GM21529 (cell line): ENCODE results near the gene STRN4.
"Not testable (repeated sequence)": the region's sequence is repeated elsewhere in the genome, so short reads cannot be mapped to it uniquely, and the experiment has no call there.

ENCODE experiments used
- ATAC-seq: cut with Tn5 transposase; IDR thresholded peaks from one replicate; pipeline ENCODE4 v1.9.1; 2021; ENCODE audit not compliant: unreplicated experiment

Gene STRN4

GRCh38 chr19:46715975-46716671, 30.1 kb downstream of the STRN4 start:
- ATAC-seq = no peak

- no peak for ATAC-seq
Observed at GRCh38 chr19:46715620-46715974, 30.7 kb downstream of the STRN4 start.

GRCh38 chr19:46714444-46715106, 31.7 kb downstream of the STRN4 start:
- no peak for ATAC-seq

- ATAC-seq = no peak
Observed at GRCh38 chr19:46713781-46714443, 32.3 kb downstream of the STRN4 start.

- ATAC-seq = not testable (repeated sequence)
Observed at GRCh38 chr19:46712768-46713338, 33.4 kb downstream of the STRN4 start.

- no peak for ATAC-seq
Observed at GRCh38 chr19:46710687-46711086, 35.6 kb downstream of the STRN4 start.

GRCh38 chr19:46704379-46705076, 41.7 kb downstream of the STRN4 start:
- ATAC-seq = no peak

GRCh38 chr19:46700704-46701103, 45.5 kb downstream of the STRN4 start:
- ATAC-seq = no peak

GRCh38 chr19:46698395-46699321, 47.6 kb downstream of the STRN4 start:
- ATAC-seq = no peak

GRCh38 chr19:46697204-46697960, 48.9 kb downstream of the STRN4 start:
- ATAC-seq = no peak

GRCh38 chr19:46696866-46697203, 49.4 kb downstream of the STRN4 start:
- ATAC-seq = no peak

GRCh38 chr19:46696052-46696451, 50.2 kb downstream of the STRN4 start:
- no peak for ATAC-seq

GRCh38 chr19:46693760-46694159, 52.5 kb downstream of the STRN4 start:
- ATAC-seq = no peak

GRCh38 chr19:46692918-46693722, 53.1 kb downstream of the STRN4 start:
- no peak for ATAC-seq

- ATAC-seq = no peak
Observed at GRCh38 chr19:46691948-46692347, 54.3 kb downstream of the STRN4 start.

GRCh38 chr19:46691104-46691503, 55.1 kb downstream of the STRN4 start:
- ATAC-seq = no peak

- ATAC-seq = no peak
Observed at GRCh38 chr19:46689358-46689757, 56.9 kb downstream of the STRN4 start.

- ATAC-seq = no peak
Observed at GRCh38 chr19:46687438-46688145, 58.7 kb downstream of the STRN4 start.
